ENCODE data around the gene MTCL3.

MTCL3 gene

GRCh38 chr6:127522714-127523113 lies 3.6 kb upstream of the MTCL3 start:
- no peak for DNase-seq (ENCODE audit: low read depth)
- TF ChIP-seq CTCF (conservative IDR thresholded peaks at IDR 0.05; ENCODE audit: low read depth, low read length) = no peak
- H3K4me3 ChIP-seq (ENCODE audit: low read length) = no peak overlapping the region

- no peak for DNase-seq (ENCODE audit: low read depth)
- H3K4me3 ChIP-seq (ENCODE audit: low read length) = no peak overlapping the region
- TF ChIP-seq CTCF (conservative IDR thresholded peaks at IDR 0.05; ENCODE audit: low read depth, low read length) = no peak
These were observed 931 bp upstream of the MTCL3 start for GRCh38 chr6:127520066-127520465.

- H3K4me3 ChIP-seq (ENCODE audit: low read length) = peak overlapping the region; percentile 40
- TF ChIP-seq CTCF (conservative IDR thresholded peaks at IDR 0.05; ENCODE audit: low read depth, low read length) = no peak
- no peak for DNase-seq (ENCODE audit: low read depth)
These were observed 292 bp upstream of the MTCL3 start for GRCh38 chr6:127519469-127519785.

- no peak for TF ChIP-seq CTCF (conservative IDR thresholded peaks at IDR 0.05; ENCODE audit: low read depth, low read length)
- H3K4me3 ChIP-seq (ENCODE audit: low read length) = peak overlapping the region; percentile 35
- no peak for DNase-seq (ENCODE audit: low read depth)
These were observed 885 bp downstream of the MTCL3 start for GRCh38 chr6:127518191-127518709.

- DNase-seq (ENCODE audit: low read depth) = no peak
- no peak overlapping the region for H3K4me3 ChIP-seq (ENCODE audit: low read length)
- no peak for TF ChIP-seq CTCF (conservative IDR thresholded peaks at IDR 0.05; ENCODE audit: low read depth, low read length)
These were observed 1.4 kb downstream of the MTCL3 start for GRCh38 chr6:127517693-127518092.

GRCh38 chr6:127516662-127517273 lies 2.4 kb downstream of the MTCL3 start:
- peak; percentile 83 for TF ChIP-seq CTCF (conservative IDR thresholded peaks at IDR 0.05; ENCODE audit: low read depth, low read length)

More at GRCh38 chr6:127516662-127517273, 2.4 kb downstream of the MTCL3 start:
- peak overlapping the region; percentile 71 for H3K4me3 ChIP-seq (ENCODE audit: low read length)
- DNase-seq (ENCODE audit: low read depth) = no peak

Measured in retinal pigment epithelial cell (primary cell).